Measurements from ENCODE around the gene CIAO1. TPM values are rescaled to one million over a fixed set of nuclear protein-coding genes. Genes with fewer than 3 reads are reported as not detected.

The CIAO1 gene
- total and polyA plus RNA-seq, 2 of the 8 experiments (the other 6 are each of a cell fraction or from before 2014, with no cell fraction given) = 63.7 to 99.2 TPM

- WGBS, 2 experiments (ENCODE audit: extremely low coverage in 1 of 2, insufficient coverage in 1 of 2, insufficient read length in 1 of 2, insufficient replicate concordance in 2 of 2, low coverage in 1 of 2, low lambda C conversion rate in 2 of 2, missing lambda C conversion rate in 1 of 2) = 80% methylated on average over 2 of the region's 2 CpGs; no CpG with 5 or more reads in 1 of the 2 experiments
- H3K4me2 ChIP-seq (ENCODE audit: insufficient read depth in 1 of 2, low read depth in 2 of 2, low read length in 2 of 2) = no peak overlapping the region
- H3K79me1 ChIP-seq (ENCODE audit: low read depth, low read length) = peaks cover 30% of the 10 kb centered on the region
- no peak overlapping the region for H3K14ac ChIP-seq (ENCODE audit: insufficient read length)
- DNase-seq (ENCODE audit: low read depth in 1 of 2, low spot score in 2 of 2) (no peak), FAIRE-seq (no peak)
- TF ChIP-seq CEBPB (IDR thresholded peaks at IDR 0.05; ENCODE audit: low read depth, low read length) (no peak), EZH2 (IDR thresholded peaks at IDR 0.05; ENCODE audit: low read depth, low read length, severe bottlenecking) (no peak), CHD2 (IDR thresholded peaks at IDR 0.05; ENCODE audit: low read length) (no peak), SIRT6 (IDR thresholded peaks at IDR 0.05; ENCODE audit: low read length) (no peak)
- TF ChIP-seq, protein P1, sequence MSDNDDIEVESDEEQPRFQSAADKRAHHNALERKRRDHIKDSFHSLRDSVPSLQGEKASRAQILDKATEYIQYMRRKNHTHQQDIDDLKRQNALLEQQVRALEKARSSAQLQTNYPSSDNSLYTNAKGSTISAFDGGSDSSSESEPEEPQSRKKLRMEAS (IDR thresholded peaks at IDR 0.05) = no peak
- H3K27ac ChIP-seq (ENCODE audit: low read depth, low read length) = no peak overlapping the region
- H2BK15ac ChIP-seq (ENCODE audit: low read length) = no peak overlapping the region
- no peak overlapping the region for H3K4ac ChIP-seq (replicated peaks; ENCODE audit: insufficient read length, low read depth, low read length)
- H4K5ac ChIP-seq (ENCODE audit: insufficient read length, low read depth, low read length) = no peak overlapping the region
- H2BK12ac ChIP-seq (ENCODE audit: low read depth, low read length) = no peak overlapping the region
- no peaks in the 10 kb centered on the region for H3K27me3 ChIP-seq (replicated peaks in 1 of 4; ENCODE audit: control insufficient read depth in 3 of 4, extremely low read depth in 1 of 4, insufficient read depth in 3 of 4, low read length in 3 of 4)
- no peak overlapping the region for H3K23ac ChIP-seq (ENCODE audit: insufficient read length)
- POLR2A ChIA-PET (ENCODE audit: partially characterized antibody) = interaction anchor here (3.7 to 3.8 kb wide), 2 partner anchors 11 to 53 kb away, joined by 13 to 16 read pairs; partner anchors contain the start of gene STARD7
- no peak overlapping the region for H4K91ac ChIP-seq (replicated peaks; ENCODE audit: insufficient read length, low read length)
- H3K56ac ChIP-seq (replicated peaks; ENCODE audit: insufficient read length, low read depth, low read length) = no peak overlapping the region
- no peak overlapping the region for H2BK5ac ChIP-seq (ENCODE audit: low read depth, low read length)
- H3K9me3 ChIP-seq (ENCODE audit: insufficient read depth in 2 of 2, low read depth in 1 of 2, low read length in 1 of 2) = no peaks in the 10 kb centered on the region
- peaks cover 11% of the 10 kb centered on the region; the same call in 1 of the 2 replicates for H3K23me2 ChIP-seq (ENCODE audit: low read depth, low read length)
- no peak overlapping the region for H2AK5ac ChIP-seq (ENCODE audit: low read depth, low read length)
- H3K9ac ChIP-seq (replicated peaks in 1 of 4; ENCODE audit: extremely low read depth in 1 of 4, low read depth in 3 of 4, low read length in 3 of 4) = no peak overlapping the region
- H3K18ac ChIP-seq (ENCODE audit: extremely low read depth, low read length) = no peak overlapping the region
- no peak overlapping the region for H2BK20ac ChIP-seq (ENCODE audit: low read length)
- H3K4me3 ChIP-seq (ENCODE audit: extremely low read depth in 1 of 4, insufficient read depth in 2 of 4, low read depth in 3 of 4, low read length in 4 of 4) = no peak overlapping the region
- H3K36me3 ChIP-seq (ENCODE audit: control insufficient read depth in 2 of 4, insufficient read depth in 4 of 4, low read length in 3 of 4) = peaks cover 0 to 2% (median 0%) of the 10 kb centered on the region in 4 experiments; a peak in 1 of 8 replicates
- H4K8ac ChIP-seq (ENCODE audit: extremely low read depth, insufficient read depth, low read length) = no peak overlapping the region
- peaks cover 0 to 11% (median 3%) of the 10 kb centered on the region in 4 experiments; a peak in 6 of 7 replicates for H3K4me1 ChIP-seq (replicated peaks in 1 of 4; ENCODE audit: control insufficient read depth in 3 of 4, insufficient read depth in 4 of 4, low read length in 3 of 4)
- no peak overlapping the region for H2AFZ ChIP-seq (ENCODE audit: low read length)
- no peak overlapping the region for H2BK120ac ChIP-seq (replicated peaks; ENCODE audit: low read depth, low read length)
- H3K79me2 ChIP-seq (ENCODE audit: control insufficient read depth in 1 of 2, insufficient read depth in 2 of 2, low read length in 2 of 2) = peaks cover 0 to 38% of the 10 kb centered on the region in 2 experiments; a peak in 3 of 4 replicates
- H4K20me1 ChIP-seq (replicated peaks in 1 of 2; ENCODE audit: control insufficient read depth in 1 of 2, insufficient read depth in 2 of 2, low read length in 2 of 2) = peaks cover 3 to 20% of the 10 kb centered on the region in 2 experiments
- CTCF ChIA-PET (ENCODE audit: partially characterized antibody) = interaction anchor here (0.6 to 1.9 kb wide), 7 partner anchors 8 to 164 kb away, joined by 3 to 8 read pairs (median 3); no protein-coding TSS in a partner anchor
These were observed 3.7 kb upstream of the CIAO1 start for GRCh38 chr2:96262306-96262705.

Measured in H1 (cell line).